Ectodermal cell (in vitro differentiated cells): ENCODE results near the gene HES7.
A peak's percentile ranks its signal among the peaks of the same experiment; 100 is the strongest.

Experiments used
- H3K27ac ChIP-seq: 2 replicates; pipeline ENCODE4 v1.7.0; 2013; ENCODE audit warnings: mild to moderate bottlenecking, low read depth, low read length; ENCODE audit not compliant: insufficient read depth, poor library complexity, severe bottlenecking
- H3K27me3 ChIP-seq: 2 replicates; pipeline ENCODE4 v1.7.0; 2013; ENCODE audit warnings: mild to moderate bottlenecking, low read length; ENCODE audit not compliant: insufficient read depth, control insufficient read depth, poor library complexity, severe bottlenecking
- H3K36me3 ChIP-seq: one replicate; pipeline ENCODE4 v1.7.0; 2013; ENCODE audit warnings: low read length; ENCODE audit not compliant: control insufficient read depth, insufficient read depth
- H3K4me1 ChIP-seq: one replicate; pipeline ENCODE4 v1.7.0; 2013; ENCODE audit warnings: low read length; ENCODE audit not compliant: control insufficient read depth, insufficient read depth
- H3K4me3 ChIP-seq: 2 replicates; pipeline ENCODE4 v1.7.0; 2013; ENCODE audit warnings: low read depth, low read length, control low read depth; ENCODE audit not compliant: insufficient read depth
- H3K9me3 ChIP-seq: 2 replicates; pipeline ENCODE4 v1.7.0; 2013; ENCODE audit warnings: mild to moderate bottlenecking, low read length, moderate library complexity; ENCODE audit not compliant: control insufficient read depth
- WGBS, 2 experiments: methylation state at CpG; one replicate each; pipeline ENCODE4 v1.1.7; 2013; ENCODE audit warnings: missing lambda C conversion rate in 2 of 2; 5-methylcytosine and 5-hydroxymethylcytosine counted together

Gene HES7

DNA sequence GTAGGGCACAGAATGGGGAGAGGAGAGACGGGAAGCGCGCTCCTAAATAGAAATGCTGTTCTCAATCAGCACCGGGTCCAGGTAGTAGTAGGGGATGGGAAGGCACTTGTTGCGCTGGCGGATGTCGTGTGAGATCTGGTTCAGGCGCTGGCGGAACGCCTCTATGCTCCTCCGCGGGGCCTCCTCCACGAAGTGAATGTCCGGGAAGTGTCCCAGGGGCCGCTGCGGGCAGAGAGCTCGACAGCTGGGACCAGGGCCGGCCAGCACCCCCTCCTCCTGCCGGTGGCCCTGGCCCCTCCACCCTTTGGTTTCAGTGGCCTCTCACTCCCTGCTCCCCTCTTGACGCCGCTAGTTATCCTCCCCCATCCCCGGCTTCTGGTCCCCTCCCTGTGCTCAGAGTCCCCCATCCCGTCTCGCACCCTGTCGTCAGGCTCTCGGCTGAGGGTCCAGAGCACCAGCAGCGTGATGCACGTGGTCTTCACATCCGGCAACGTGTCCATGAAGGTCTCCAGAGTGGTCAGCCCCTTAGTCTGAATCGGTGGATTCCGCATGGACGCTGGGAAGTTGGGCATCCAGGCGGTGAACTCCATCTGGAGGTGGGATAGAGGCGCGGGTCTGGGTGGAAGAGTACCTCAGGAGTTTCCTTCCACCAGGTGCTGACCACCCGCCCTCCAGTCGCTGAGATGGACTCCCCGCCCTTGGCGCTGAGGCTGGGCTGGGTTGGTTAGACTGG is 51.0 kb downstream of the HES7 start:
- Histone ChIP-seq H3K36me3 (no peaks in the 10 kb centered on the region), H3K9me3 (no peaks in the 10 kb centered on the region), H3K27ac (no peak overlapping the region), H3K27me3 (peaks cover 95% of the 10 kb centered on the region), H3K4me1 (peaks cover 7% of the 10 kb centered on the region), H3K4me3 (peak overlapping the region; percentile 2)
- WGBS, 2 experiments: 5% methylated on average over 40 of the region's 40 CpGs

GRCh38 chr17:8072341-8072728 is 51.6 kb downstream of the HES7 start:
- no peak overlapping the region for H3K4me3 ChIP-seq
- H3K27me3 ChIP-seq: peaks cover 89% of the 10 kb centered on the region
- H3K9me3 ChIP-seq: no peaks in the 10 kb centered on the region
- H3K4me1 ChIP-seq: peaks cover 7% of the 10 kb centered on the region
- no peak overlapping the region for H3K27ac ChIP-seq
- H3K36me3 ChIP-seq: no peaks in the 10 kb centered on the region
- WGBS, 2 experiments: 10% methylated on average over 28 of the region's 28 CpGs

DNA sequence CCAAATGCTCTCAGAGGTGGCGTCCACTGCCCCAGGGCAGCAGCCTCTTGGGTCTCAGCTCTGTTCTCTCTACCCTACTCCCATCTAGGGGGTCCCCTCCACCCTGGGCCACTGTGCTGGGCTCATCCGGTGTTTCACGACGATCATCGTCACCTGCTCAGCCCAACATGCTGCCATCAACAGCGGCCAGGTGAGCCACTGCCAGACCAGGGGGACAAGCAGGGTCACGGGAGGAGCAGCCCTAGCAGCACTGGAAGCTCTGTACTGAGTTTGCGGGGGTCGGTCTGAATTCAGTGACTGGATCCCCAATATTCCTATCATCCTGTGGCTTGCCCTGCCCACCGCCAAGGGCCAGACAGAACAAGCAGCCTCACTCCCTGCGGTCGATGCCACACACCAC is 52.4 kb downstream of the HES7 start:
- Histone ChIP-seq H3K9me3 (no peaks in the 10 kb centered on the region), H3K27me3 (peaks cover 89% of the 10 kb centered on the region), H3K27ac (no peak overlapping the region), H3K4me1 (peaks cover 7% of the 10 kb centered on the region), H3K36me3 (no peaks in the 10 kb centered on the region), H3K4me3 (no peak overlapping the region)
- 82 to 84% methylated on average over 12 of the region's 12 CpGs for WGBS, 2 experiments
